Smooth muscle cell (in vitro differentiated cells): ENCODE measurements around the gene IRF9. TPM values are rescaled to one million over a fixed set of nuclear protein-coding genes. Genes with fewer than 3 reads are reported as not detected.

Experiments
- DNase-seq: peaks from one replicate; lab custom pipeline; 2025; ENCODE audit not compliant: unreplicated experiment; lab: John Stamatoyannopoulos, UW
- H2AFZ ChIP-seq: fragments of 200-600 bp; sonication (generic); 2 replicates; pipeline ENCODE4 v1.6.0; 2016; ENCODE audit warnings: antibody characterized with exemption, low read depth, mild to moderate bottlenecking
- H3F3A ChIP-seq: fragments of 200-600 bp; sonication (generic); 2 replicates; pipeline ENCODE4 v1.6.0; 2017; ENCODE audit warnings: antibody characterized with exemption, low read depth
- H3K27ac ChIP-seq: fragments of 200-600 bp; sonication (generic); 2 replicates; pipeline ENCODE4 v1.5.1; 2016; ENCODE audit warnings: low read depth, mild to moderate bottlenecking
- H3K27me3 ChIP-seq: fragments of 200-600 bp; sonication (generic); 2 replicates; pipeline ENCODE4 v1.6.1; 2016; ENCODE audit warnings: low read depth, mild to moderate bottlenecking
- H3K36me3 ChIP-seq: fragments of 200-600 bp; sonication (generic); 2 replicates; pipeline ENCODE4 v1.5.1; 2016; ENCODE audit warnings: low read depth
- H3K4me1 ChIP-seq: fragments of 200-600 bp; sonication (generic); 2 replicates; pipeline ENCODE4 v1.5.1; 2016; ENCODE audit warnings: low read depth
- H3K4me2 ChIP-seq: fragments of 200-600 bp; sonication (generic); 2 replicates; pipeline ENCODE4 v1.6.0; 2016; ENCODE audit warnings: mild to moderate bottlenecking
- H3K4me3 ChIP-seq: fragments of 200-600 bp; sonication (generic); 2 replicates; pipeline ENCODE4 v1.5.1; 2016; ENCODE audit warnings: mild to moderate bottlenecking
- H3K79me2 ChIP-seq: fragments of 200-600 bp; sonication (generic); 2 replicates; pipeline ENCODE4 v1.6.0; 2016; ENCODE audit warnings: low read depth, mild to moderate bottlenecking
- H3K9ac ChIP-seq: fragments of 200-600 bp; sonication (generic); 2 replicates; pipeline ENCODE4 v1.6.0; 2016; ENCODE audit warnings: low read depth
- H3K9me3 ChIP-seq: fragments of 200-600 bp; sonication (generic); replicated peaks from 2 replicates; pipeline ENCODE4 v1.5.1; 2016; ENCODE audit warnings: low read depth
- H4K20me1 ChIP-seq: fragments of 200-600 bp; sonication (generic); 2 replicates; pipeline ENCODE4 v1.6.0; 2016; ENCODE audit warnings: low read depth
- CTCF ChIP-seq: fragments of 200-600 bp; sonication (generic); IDR thresholded peaks from 2 replicates; pipeline ENCODE4 v1.5.1; 2017; ENCODE audit warnings: borderline replicate concordance, mild to moderate bottlenecking, antibody characterized with exemption; ENCODE audit not compliant: insufficient read depth, poor library complexity, severe bottlenecking
- WGBS: methylation state at CpG from one replicate; pipeline ENCODE4 v1.1.7; 2016; ENCODE audit warnings: low lambda C conversion rate; 5-methylcytosine and 5-hydroxymethylcytosine counted together
- polyA plus RNA-seq: library from polyadenylated mRNA; unstranded; fragments of >200 nt; fragmentation: Nextera tagmentation; extraction: Ambion mirVana; gene quantifications from 2 replicates; pipeline ENCODE4 v1.2.1, GENCODE V29; 2016
- total RNA-seq: library from RNA; depleted of rRNA; stranded (reverse); fragments of >200 nt; gene quantifications from 2 replicates; pipeline ENCODE4 v1.2.3, GENCODE V29; 2014

Gene IRF9
- total and polyA plus RNA-seq, 2 experiments from 2014 or later, result 42.0 to 42.7 TPM

GRCh38 chr14:24186831-24187538, 25.9 kb downstream of the IRF9 start:
- TF ChIP-seq CTCF, result no peak
- Histone ChIP-seq H3K9ac (no peak overlapping the region), H3K4me3 (no peak overlapping the region), H3K27me3 (no peaks in the 10 kb centered on the region), H3K79me2 (peaks cover 9% of the 10 kb centered on the region), H3F3A (peaks cover 10% of the 10 kb centered on the region), H4K20me1 (no peaks in the 10 kb centered on the region), H3K9me3 (no peaks in the 10 kb centered on the region), H3K4me2 (no peak overlapping the region), H3K4me1 (peaks cover 11% of the 10 kb centered on the region), H3K27ac (no peak overlapping the region), H3K36me3 (no peaks in the 10 kb centered on the region), H2AFZ (no peak overlapping the region)
- 96% methylated on average over 10 of the region's 10 CpGs for WGBS
- DNase-seq, result no peak

GRCh38 chr14:24187539-24187915, 26.5 kb downstream of the IRF9 start:
- Histone ChIP-seq H3K36me3 (no peaks in the 10 kb centered on the region), H3K9me3 (no peaks in the 10 kb centered on the region), H3K4me3 (peak overlapping the region; percentile 58), H3K4me2 (peak overlapping the region; percentile 85), H3K79me2 (peaks cover 13% of the 10 kb centered on the region), H3F3A (peaks cover 10% of the 10 kb centered on the region), H2AFZ (no peak overlapping the region), H3K27me3 (no peaks in the 10 kb centered on the region), H4K20me1 (no peaks in the 10 kb centered on the region), H3K27ac (no peak overlapping the region), H3K4me1 (peaks cover 11% of the 10 kb centered on the region), H3K9ac (no peak overlapping the region)
- no peak for DNase-seq
- TF ChIP-seq CTCF, result no peak
- 88% methylated on average over 2 of the region's 2 CpGs for whole genome bisulfite sequencing

GRCh38 chr14:24188251-24189058, 27.4 kb downstream of the IRF9 start, which contains the start of gene IPO4:
TSS of gene IPO4 (minus strand) at chr14:24188816. CDS start at chr14:24188787, 29 bp downstream.
- Histone ChIP-seq H3K27me3 (no peaks in the 10 kb centered on the region), H2AFZ (no peak within 1 kb of the TSS), H3K4me3 (peak within 1 kb of the TSS; percentile 58), H3K4me1 (peaks cover 11% of the 10 kb centered on the region), H4K20me1 (no peaks in the 10 kb centered on the region), H3K9ac (peak within 1 kb of the TSS; percentile 58), H3K36me3 (no peaks in the 10 kb centered on the region), H3K27ac (peak within 1 kb of the TSS; percentile 78), H3K79me2 (peaks cover 20% of the 10 kb centered on the region), H3K9me3 (no peaks in the 10 kb centered on the region), H3K4me2 (peak within 1 kb of the TSS; percentile 85), H3F3A (peaks cover 10% of the 10 kb centered on the region)
- DNase-seq, result peak; percentile 79
- TF ChIP-seq CTCF, result no peak
- WGBS, result 2% methylated on average over 65 of the region's 65 CpGs
